WI38 (cell line): ENCODE results near the gene NR2E3.

Experiments
- H3K4me3 ChIP-seq: 2 replicates; pipeline ENCODE4 v1.5.1; 2011; ENCODE audit warnings: low read depth, mild to moderate bottlenecking, control low read depth, low read length
- CTCF ChIP-seq: IDR thresholded peaks from 2 replicates; pipeline ENCODE4 v1.5.1; 2012; ENCODE audit warnings: low read depth, mild to moderate bottlenecking, control low read depth, low read length

Gene NR2E3

GRCh38 chr15:71804226-71804625 lies 6.1 kb upstream of the NR2E3 start:
- no peak overlapping the region for H3K4me3 ChIP-seq
- TF ChIP-seq CTCF, result no peak

- no peak overlapping the region for H3K4me3 ChIP-seq
- TF ChIP-seq CTCF, result no peak
Measured at GRCh38 chr15:71804695-71805470, 5.5 kb upstream of the NR2E3 start.

GRCh38 chr15:71806452-71806931 lies 3.9 kb upstream of the NR2E3 start:
- no peak overlapping the region for H3K4me3 ChIP-seq
- no peak for TF ChIP-seq CTCF

GRCh38 chr15:71807125-71807629 lies 3.2 kb upstream of the NR2E3 start:
- H3K4me3 ChIP-seq, result no peak overlapping the region

GRCh38 chr15:71807691-71808091 lies 2.7 kb upstream of the NR2E3 start:
- no peak for TF ChIP-seq CTCF
- no peak overlapping the region for H3K4me3 ChIP-seq

More at GRCh38 chr15:71807125-71807629, 3.2 kb upstream of the NR2E3 start:
- TF ChIP-seq CTCF, result no peak

- TF ChIP-seq CTCF, result no peak
- no peak overlapping the region for H3K4me3 ChIP-seq
Measured at GRCh38 chr15:71808311-71809020, 1.9 kb upstream of the NR2E3 start.

- H3K4me3 ChIP-seq, result no peak overlapping the region
- TF ChIP-seq CTCF, result no peak
Measured at GRCh38 chr15:71809346-71809745, 1.0 kb upstream of the NR2E3 start.
